Superior temporal gyrus (tissue), 1 donor: ENCODE measurements around the gene TMEM131.

Experiments used
- DNase-seq: peaks from one replicate; pipeline ENCODE4 v3.0.0-alpha.2; 2016; ENCODE audit errors: extremely low spot score

The TMEM131 gene

GRCh38 chr2:97991081-97991856 is 4.5 kb downstream of the TMEM131 start:
- DNase-seq = no peak

- DNase-seq = no peak
Observed at GRCh38 chr2:97988722-97989121, 7.0 kb downstream of the TMEM131 start.

GRCh38 chr2:97985998-97986397 is 9.8 kb downstream of the TMEM131 start:
- no peak for DNase-seq

GRCh38 chr2:97983698-97984097 is 12.1 kb downstream of the TMEM131 start:
- DNase-seq = no peak

- DNase-seq = no peak
Observed at GRCh38 chr2:97983134-97983533, 12.6 kb downstream of the TMEM131 start.

- no peak for DNase-seq
Observed at GRCh38 chr2:97982621-97983020, 13.1 kb downstream of the TMEM131 start.

GRCh38 chr2:97981961-97982360 is 13.8 kb downstream of the TMEM131 start:
- DNase-seq = no peak

GRCh38 chr2:97979904-97980303 is 15.8 kb downstream of the TMEM131 start:
- DNase-seq = no peak

- no peak for DNase-seq
Observed at GRCh38 chr2:97974471-97974870, 21.3 kb downstream of the TMEM131 start.

- DNase-seq = no peak
Observed at GRCh38 chr2:97970293-97971060, 25.3 kb downstream of the TMEM131 start.

GRCh38 chr2:97969081-97970067 is 26.4 kb downstream of the TMEM131 start:
- no peak for DNase-seq

GRCh38 chr2:97967931-97968627 is 27.7 kb downstream of the TMEM131 start:
- DNase-seq = no peak

- DNase-seq = no peak
Observed at GRCh38 chr2:97967216-97967592, 28.5 kb downstream of the TMEM131 start.

GRCh38 chr2:97966545-97967215 is 29.1 kb downstream of the TMEM131 start:
- no peak for DNase-seq

- no peak for DNase-seq
Observed at GRCh38 chr2:97965116-97965515, 30.6 kb downstream of the TMEM131 start.

- no peak for DNase-seq
Observed at GRCh38 chr2:97963880-97964279, 31.9 kb downstream of the TMEM131 start.

GRCh38 chr2:97963079-97963406 is 32.7 kb downstream of the TMEM131 start:
- DNase-seq = no peak

- no peak for DNase-seq
Observed at GRCh38 chr2:97961534-97961933, 34.2 kb downstream of the TMEM131 start.

GRCh38 chr2:97958184-97958583 is 37.6 kb downstream of the TMEM131 start:
- no peak for DNase-seq

- no peak for DNase-seq
Observed at GRCh38 chr2:97957432-97958183, 38.1 kb downstream of the TMEM131 start.
